Neural cell (in vitro differentiated cells): Measurements from ENCODE around the gene SEMA7A. TPM values are rescaled to one million over a fixed set of nuclear protein-coding genes. Genes with fewer than 3 reads are reported as not detected.

Experiments used
- H2AFZ ChIP-seq: fragments of 200-600, 300-800 bp; sonication (generic), shearing (Covaris generic); 2 replicates; pipeline ENCODE4 v1.6.0; 2014; ENCODE audit warnings: low read depth, mild to moderate bottlenecking, antibody characterized with exemption, low read length, moderate library complexity
- H3F3A ChIP-seq: fragments of 200-600 bp; shearing (Covaris generic); 2 replicates; pipeline ENCODE4 v1.6.1; 2016; ENCODE audit warnings: mild to moderate bottlenecking, moderate library complexity, mixed read lengths, antibody characterized with exemption, low read length; ENCODE audit not compliant: insufficient read depth, poor library complexity, severe bottlenecking
- H3K27ac ChIP-seq: fragments of 200-600, 300-800 bp; sonication (generic), shearing (Covaris generic); 2 replicates; pipeline ENCODE4 v1.5.1; 2014; ENCODE audit warnings: mild to moderate bottlenecking, low read length, moderate library complexity
- H3K27me3 ChIP-seq: fragments of 300-800, 200-600 bp; sonication (generic), shearing (Covaris generic); 2 replicates; pipeline ENCODE4 v1.6.0; 2014; ENCODE audit warnings: mild to moderate bottlenecking, low read depth, low read length, moderate library complexity; ENCODE audit not compliant: insufficient read depth
- H3K36me3 ChIP-seq: fragments of 300-800, 200-600 bp; sonication (generic), shearing (Covaris generic); 2 replicates; pipeline ENCODE4 v1.5.1; 2014; ENCODE audit warnings: mild to moderate bottlenecking, antibody characterized with exemption, low read length, moderate library complexity; ENCODE audit not compliant: insufficient read depth
- H3K4me2 ChIP-seq: fragments of 300-800, 200-600 bp; sonication (generic), shearing (Covaris generic); 2 replicates; pipeline ENCODE4 v1.6.0; 2014; ENCODE audit warnings: mild to moderate bottlenecking, low read length
- H3K4me3 ChIP-seq: fragments of 300-800, 200-600 bp; sonication (generic), shearing (Covaris generic); 2 replicates; pipeline ENCODE4 v1.5.1; 2014; ENCODE audit warnings: mild to moderate bottlenecking, low read length, moderate library complexity
- H3K79me2 ChIP-seq: fragments of 200-600 bp; shearing (Covaris generic); replicated peaks from 2 replicates; pipeline ENCODE4 v1.6.0; 2014; ENCODE audit warnings: mild to moderate bottlenecking, low read length, moderate library complexity; ENCODE audit not compliant: insufficient read depth
- H3K9ac ChIP-seq: fragments of 300-800, 200-600 bp; sonication (generic), shearing (Covaris generic); 2 replicates; pipeline ENCODE4 v1.6.1; 2016; ENCODE audit warnings: mild to moderate bottlenecking, low read length, mixed read lengths
- H3K9me2 ChIP-seq: fragments of 200-600 bp; shearing (Covaris generic); 2 replicates; pipeline ENCODE4 v1.6.1; 2016; ENCODE audit warnings: mild to moderate bottlenecking, low read length, mixed read lengths; ENCODE audit not compliant: insufficient read depth
- H3K9me3 ChIP-seq: fragments of 200-600, 300-800 bp; sonication (generic), shearing (Covaris generic); 2 replicates; pipeline ENCODE4 v1.6.1; 2016; ENCODE audit warnings: mild to moderate bottlenecking, mixed run types, low read length, moderate library complexity, mixed read lengths
- H4K20me1 ChIP-seq: fragments of 200-600 bp; shearing (Covaris generic); 2 replicates; pipeline ENCODE4 v1.6.1; 2016; ENCODE audit warnings: mild to moderate bottlenecking, mixed run types; ENCODE audit not compliant: insufficient read depth
- EP300 ChIP-seq: fragments of 450-650 bp; conservative IDR thresholded peaks from 2 replicates; pipeline ENCODE4 v1.6.1; 2014; ENCODE audit warnings: antibody characterized with exemption, mild to moderate bottlenecking, moderate library complexity; ENCODE audit not compliant: poor library complexity, severe bottlenecking
- EZH2 ChIP-seq: fragments of 200-600, 300-800 bp; shearing (Covaris generic), sonication (generic); IDR thresholded peaks from 2 replicates; pipeline ENCODE4 v1.6.1; 2014; ENCODE audit warnings: antibody characterized with exemption, low read length, borderline replicate concordance, mild to moderate bottlenecking; ENCODE audit not compliant: insufficient read depth, poor library complexity, severe bottlenecking
- MXI1 ChIP-seq: fragments of 450-650 bp; conservative IDR thresholded peaks from 2 replicates; pipeline ENCODE4 v1.6.1; 2014; ENCODE audit warnings: antibody characterized with exemption, mild to moderate bottlenecking; ENCODE audit not compliant: poor library complexity, severe bottlenecking
- POLR2AphosphoS5 ChIP-seq: IDR thresholded peaks from 2 replicates; pipeline ENCODE4 v1.6.1; 2012
- RAD21 ChIP-seq: fragments of 450-650 bp; conservative IDR thresholded peaks from 2 replicates; pipeline ENCODE4 v1.6.1; 2014; ENCODE audit warnings: antibody characterized with exemption, mild to moderate bottlenecking, moderate library complexity
- SMC3 ChIP-seq: fragments of 450-650 bp; conservative IDR thresholded peaks from 2 replicates; pipeline ENCODE4 v1.6.1; 2014; ENCODE audit warnings: antibody characterized with exemption, mild to moderate bottlenecking, moderate library complexity; ENCODE audit not compliant: poor library complexity
- TAF1 ChIP-seq: IDR thresholded peaks from 2 replicates; pipeline ENCODE4 v1.6.1; 2012; ENCODE audit warnings: low read depth
- polyA plus RNA-seq: library from polyadenylated mRNA; depleted of rRNA; stranded (reverse); fragments of >200 nt; gene quantifications from 2 replicates; pipeline ENCODE4 v1.2.3, GENCODE V29; 2014
- TF ChIP-seq, protein P1 (sequence below): IDR thresholded peaks from 2 replicates; pipeline ENCODE4 v1.6.1; 2012; ENCODE audit warnings: borderline replicate concordance
- TF ChIP-seq, protein P2 (sequence below): fragments of 450-650 bp; IDR thresholded peaks from 2 replicates; pipeline ENCODE4 v1.5.1; 2014; ENCODE audit warnings: antibody characterized with exemption, mild to moderate bottlenecking, moderate library complexity; ENCODE audit not compliant: poor library complexity, severe bottlenecking

The SEMA7A gene
- polyA plus RNA-seq, 1 donor from 2014 or later = 28.8 TPM

DNA sequence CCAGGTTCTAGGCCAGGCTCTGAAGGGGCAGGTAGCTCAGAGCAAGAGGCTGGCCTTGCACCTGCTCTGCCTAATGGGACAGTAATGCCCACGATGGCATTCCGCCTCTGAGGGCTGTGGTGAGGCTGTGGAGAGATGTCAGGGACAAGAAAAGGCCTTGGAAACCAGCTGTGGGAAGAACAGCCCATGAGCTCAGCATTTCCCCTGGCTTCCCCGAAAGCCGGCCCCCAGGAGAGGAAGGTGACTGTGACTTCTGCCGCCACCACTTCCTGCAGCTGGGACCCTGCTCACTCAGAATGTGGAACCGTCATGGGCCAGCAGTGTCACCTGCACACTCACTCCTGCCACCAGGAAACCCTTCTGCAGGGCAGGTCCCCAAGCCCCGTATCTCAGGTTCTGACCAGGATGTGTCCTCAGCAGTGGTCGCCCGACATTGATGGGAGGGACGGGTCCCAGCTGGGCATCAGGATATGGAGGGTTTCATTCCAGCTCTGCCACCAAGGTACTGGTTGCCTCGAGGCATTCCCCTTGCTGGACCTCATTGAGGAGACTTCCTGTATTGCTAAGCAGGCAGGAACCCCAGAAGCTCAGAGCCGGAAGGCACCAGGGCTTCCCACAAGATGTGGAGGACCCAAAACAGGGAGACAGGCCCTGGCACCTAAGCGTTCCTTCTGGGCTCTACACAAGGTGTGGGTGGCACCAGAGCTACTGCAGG lies 30.7 kb downstream of the SEMA7A start:
- Histone ChIP-seq H2AFZ (no peak overlapping the region), H3F3A (no peaks in the 10 kb centered on the region), H3K79me2 (no peaks in the 10 kb centered on the region), H3K4me2 (no peak overlapping the region), H3K9me2 (no peaks in the 10 kb centered on the region), H3K4me3 (no peak overlapping the region), H3K27me3 (no peaks in the 10 kb centered on the region), H3K36me3 (no peaks in the 10 kb centered on the region), H3K27ac (no peak overlapping the region), H4K20me1 (no peaks in the 10 kb centered on the region), H3K9ac (no peak overlapping the region), H3K9me3 (no peaks in the 10 kb centered on the region)
- TF ChIP-seq EP300 (no peak), RAD21 (no peak), EZH2 (no peak), POLR2AphosphoS5 (no peak), TAF1 (no peak), MXI1 (no peak), SMC3 (no peak)
- TF ChIP-seq, protein P1, sequence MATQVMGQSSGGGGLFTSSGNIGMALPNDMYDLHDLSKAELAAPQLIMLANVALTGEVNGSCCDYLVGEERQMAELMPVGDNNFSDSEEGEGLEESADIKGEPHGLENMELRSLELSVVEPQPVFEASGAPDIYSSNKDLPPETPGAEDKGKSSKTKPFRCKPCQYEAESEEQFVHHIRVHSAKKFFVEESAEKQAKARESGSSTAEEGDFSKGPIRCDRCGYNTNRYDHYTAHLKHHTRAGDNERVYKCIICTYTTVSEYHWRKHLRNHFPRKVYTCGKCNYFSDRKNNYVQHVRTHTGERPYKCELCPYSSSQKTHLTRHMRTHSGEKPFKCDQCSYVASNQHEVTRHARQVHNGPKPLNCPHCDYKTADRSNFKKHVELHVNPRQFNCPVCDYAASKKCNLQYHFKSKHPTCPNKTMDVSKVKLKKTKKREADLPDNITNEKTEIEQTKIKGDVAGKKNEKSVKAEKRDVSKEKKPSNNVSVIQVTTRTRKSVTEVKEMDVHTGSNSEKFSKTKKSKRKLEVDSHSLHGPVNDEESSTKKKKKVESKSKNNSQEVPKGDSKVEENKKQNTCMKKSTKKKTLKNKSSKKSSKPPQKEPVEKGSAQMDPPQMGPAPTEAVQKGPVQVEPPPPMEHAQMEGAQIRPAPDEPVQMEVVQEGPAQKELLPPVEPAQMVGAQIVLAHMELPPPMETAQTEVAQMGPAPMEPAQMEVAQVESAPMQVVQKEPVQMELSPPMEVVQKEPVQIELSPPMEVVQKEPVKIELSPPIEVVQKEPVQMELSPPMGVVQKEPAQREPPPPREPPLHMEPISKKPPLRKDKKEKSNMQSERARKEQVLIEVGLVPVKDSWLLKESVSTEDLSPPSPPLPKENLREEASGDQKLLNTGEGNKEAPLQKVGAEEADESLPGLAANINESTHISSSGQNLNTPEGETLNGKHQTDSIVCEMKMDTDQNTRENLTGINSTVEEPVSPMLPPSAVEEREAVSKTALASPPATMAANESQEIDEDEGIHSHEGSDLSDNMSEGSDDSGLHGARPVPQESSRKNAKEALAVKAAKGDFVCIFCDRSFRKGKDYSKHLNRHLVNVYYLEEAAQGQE = no peak
- TF ChIP-seq, protein P2, sequence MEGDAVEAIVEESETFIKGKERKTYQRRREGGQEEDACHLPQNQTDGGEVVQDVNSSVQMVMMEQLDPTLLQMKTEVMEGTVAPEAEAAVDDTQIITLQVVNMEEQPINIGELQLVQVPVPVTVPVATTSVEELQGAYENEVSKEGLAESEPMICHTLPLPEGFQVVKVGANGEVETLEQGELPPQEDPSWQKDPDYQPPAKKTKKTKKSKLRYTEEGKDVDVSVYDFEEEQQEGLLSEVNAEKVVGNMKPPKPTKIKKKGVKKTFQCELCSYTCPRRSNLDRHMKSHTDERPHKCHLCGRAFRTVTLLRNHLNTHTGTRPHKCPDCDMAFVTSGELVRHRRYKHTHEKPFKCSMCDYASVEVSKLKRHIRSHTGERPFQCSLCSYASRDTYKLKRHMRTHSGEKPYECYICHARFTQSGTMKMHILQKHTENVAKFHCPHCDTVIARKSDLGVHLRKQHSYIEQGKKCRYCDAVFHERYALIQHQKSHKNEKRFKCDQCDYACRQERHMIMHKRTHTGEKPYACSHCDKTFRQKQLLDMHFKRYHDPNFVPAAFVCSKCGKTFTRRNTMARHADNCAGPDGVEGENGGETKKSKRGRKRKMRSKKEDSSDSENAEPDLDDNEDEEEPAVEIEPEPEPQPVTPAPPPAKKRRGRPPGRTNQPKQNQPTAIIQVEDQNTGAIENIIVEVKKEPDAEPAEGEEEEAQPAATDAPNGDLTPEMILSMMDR = no peak

DNA sequence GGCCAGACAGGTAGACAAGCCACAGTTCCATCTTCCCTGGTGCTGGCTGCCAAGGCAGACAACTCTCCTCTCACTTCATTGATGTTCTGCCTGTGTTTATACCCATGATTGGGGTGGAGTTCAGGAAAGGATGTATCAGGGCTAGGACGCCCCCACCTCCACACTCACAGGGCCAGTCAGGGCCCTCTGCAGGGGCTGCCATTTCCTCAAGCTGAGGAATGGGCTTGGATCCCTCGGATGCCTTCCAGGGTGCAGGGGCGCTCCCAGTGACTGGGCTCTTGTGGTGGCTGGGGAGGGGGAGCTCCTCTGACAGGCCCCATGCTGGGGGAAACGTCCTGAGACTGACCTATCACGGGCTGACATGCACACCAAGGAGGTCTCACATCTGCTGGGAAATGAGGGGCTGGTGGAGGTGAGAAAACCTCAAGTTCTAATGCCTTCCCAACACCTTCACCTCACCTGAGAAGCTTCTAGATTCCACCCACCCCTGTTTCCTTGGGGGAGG lies 31.4 kb downstream of the SEMA7A start:
- Histone ChIP-seq H3K79me2 (no peaks in the 10 kb centered on the region), H3K9ac (no peak overlapping the region), H3K36me3 (no peaks in the 10 kb centered on the region), H3K9me3 (no peaks in the 10 kb centered on the region), H2AFZ (no peak overlapping the region), H3K4me2 (no peak overlapping the region), H3K4me3 (no peak overlapping the region), H3K27ac (no peak overlapping the region), H4K20me1 (no peaks in the 10 kb centered on the region), H3K27me3 (no peaks in the 10 kb centered on the region), H3K9me2 (no peaks in the 10 kb centered on the region), H3F3A (no peaks in the 10 kb centered on the region)
- TF ChIP-seq RAD21 = no peak
